HL-60 (cell line): ENCODE data around the gene NSL1.

Experiments used
- DNase-seq, 2 experiments: peaks; one replicate each; pipeline ENCODE4 v3.0.0-alpha.2; 2010 to 2020; ENCODE audit warnings: low read depth in 1 of 2, low spot score in 1 of 2
- H3K27ac ChIP-seq: fragments of 250-450 bp; sonication (Bioruptor Pico); replicated peaks from 2 replicates; pipeline ENCODE4 v1.5.1; 2020; ENCODE audit warnings: mild to moderate bottlenecking, moderate library complexity
- H3K27me3 ChIP-seq: fragments of 250-450 bp; sonication (Bioruptor Pico); 2 replicates; pipeline ENCODE4 v1.5.1; 2021; ENCODE audit warnings: mild to moderate bottlenecking, moderate library complexity; ENCODE audit not compliant: insufficient read depth, poor library complexity, severe bottlenecking
- H3K4me3 ChIP-seq: replicated peaks from 2 replicates; pipeline ENCODE4 v1.5.1; 2011; ENCODE audit warnings: mild to moderate bottlenecking, control low read depth, low read length; ENCODE audit not compliant: insufficient read depth
- CTCF ChIP-seq: IDR thresholded peaks from one replicate; pipeline ENCODE4 v1.5.1; 2011; ENCODE audit warnings: low read length, control low read depth, inconsistent platforms; ENCODE audit not compliant: insufficient read depth
- GABPA ChIP-seq: IDR thresholded peaks from 2 replicates; pipeline ENCODE4 v1.6.1; 2012; ENCODE audit warnings: low read depth
- POLR2AphosphoS5 ChIP-seq: IDR thresholded peaks from 2 replicates; pipeline ENCODE4 v1.6.1; 2012; ENCODE audit warnings: low read depth
- REST ChIP-seq: IDR thresholded peaks from 2 replicates; pipeline ENCODE4 v1.6.1; 2012; ENCODE audit warnings: low read depth; ENCODE audit not compliant: insufficient replicate concordance
- SPI1 ChIP-seq: IDR thresholded peaks from 2 replicates; pipeline ENCODE4 v1.6.1; 2012; ENCODE audit warnings: low read depth, mild to moderate bottlenecking, borderline replicate concordance

The NSL1 gene

GRCh38 chr1:212688341-212689047 lies 103.1 kb downstream of the NSL1 start:
- H3K27me3 ChIP-seq = no peaks in the 10 kb centered on the region
- TF ChIP-seq SPI1 (no peak), GABPA (no peak), POLR2AphosphoS5 (no peak), CTCF (no peak), REST (no peak)
- H3K27ac ChIP-seq = no peak overlapping the region
- no peak for DNase-seq
- H3K4me3 ChIP-seq = no peak overlapping the region

- Histone ChIP-seq H3K27ac (no peak overlapping the region), H3K27me3 (no peaks in the 10 kb centered on the region), H3K4me3 (no peak overlapping the region)
- no peak for DNase-seq
- TF ChIP-seq SPI1 (no peak), CTCF (no peak), GABPA (no peak), REST (no peak), POLR2AphosphoS5 (no peak)
Measured at GRCh38 chr1:212687811-212688210, 103.8 kb downstream of the NSL1 start.

GRCh38 chr1:212686591-212686990 lies 105.0 kb downstream of the NSL1 start:
- TF ChIP-seq REST (no peak), POLR2AphosphoS5 (no peak), CTCF (no peak)
- DNase-seq = no peak
- Histone ChIP-seq H3K4me3 (no peak overlapping the region), H3K27me3 (no peaks in the 10 kb centered on the region), H3K27ac (no peak overlapping the region)
